GM12878 (cell line): ENCODE results near the gene COL13A1. TPM values are rescaled to one million over a fixed set of nuclear protein-coding genes. Genes with fewer than 3 reads are reported as not detected.

ENCODE experiments used
- FOXM1 ChIP-seq: IDR thresholded peaks from 2 replicates; pipeline ENCODE4 v1.6.1; 2012; ENCODE audit warnings: low read depth, mild to moderate bottlenecking, inconsistent platforms, low read length, moderate library complexity
- MEF2A ChIP-seq: IDR thresholded peaks from 2 replicates; pipeline ENCODE4 v1.6.1; 2011; ENCODE audit warnings: low read depth, mild to moderate bottlenecking, low read length, moderate library complexity; ENCODE audit not compliant: insufficient read depth
- POLR2A ChIP-seq: IDR thresholded peaks from 2 replicates; pipeline ENCODE4 v1.6.1; 2011; ENCODE audit warnings: low read depth, mild to moderate bottlenecking, low read length
- polyA plus RNA-seq, 11 experiments: library from polyadenylated mRNA; depleted of rRNA in 4 of 11; unstranded in 6 of 11; stranded (reverse) in 5 of 11; fragments of >200 nt; fragmentation: Nextera tagmentation in 4 of 11; fragmentation: Illumina TruSeq in 1 of 11; extraction: Ambion mirVana in 4 of 11; extraction: Trizol in 1 of 11; gene quantifications; 1 replicate in 1 of 11; 2 replicates in 10 of 11; pipeline versions ENCODE4 v1.2.1 to v1.2.3, GENCODE V29; 2011 to 2016; ENCODE audit warnings: inconsistent platforms in 2 of 11, missing spikeins in 2 of 11, low read depth in 1 of 11
- total RNA-seq, 4 experiments: library from RNA; depleted of rRNA in 3 of 4; stranded (reverse); fragments of >200 nt in 3 of 4; fragmentation: Illumina TruSeq in 1 of 4; extraction: Trizol in 1 of 4; gene quantifications; 2 replicates each; pipeline versions ENCODE4 v1.2.1 to v1.2.3, GENCODE V29; 2013 to 2021
- TF ChIP-seq, protein P1 (sequence below): fragments of 150-350 bp; IDR thresholded peaks from 2 replicates; pipeline ENCODE4 v1.6.1; 2016; ENCODE audit warnings: low read depth, low read length
- TF ChIP-seq, protein P2 (sequence below): IDR thresholded peaks from 2 replicates; pipeline ENCODE4 v1.6.1; 2012; ENCODE audit warnings: mild to moderate bottlenecking, low read depth, low read length
- TF ChIP-seq, protein P3 (sequence below): IDR thresholded peaks from 2 replicates; pipeline ENCODE4 v1.6.1; 2012; ENCODE audit warnings: low read depth, low read length, improper control_type of control experiment
- TF ChIP-seq, protein P4 (sequence below): fragments of 450-650 bp; IDR thresholded peaks from 2 replicates; pipeline ENCODE4 v1.6.1; 2017; ENCODE audit warnings: antibody characterized with exemption, mild to moderate bottlenecking, moderate library complexity

COL13A1 gene
- total and polyA plus RNA-seq, 10 of the 15 experiments (the other 5 are each of a cell fraction or from before 2014, with no cell fraction given) = 0.03 to 0.15 (median 0.05) TPM; not detected in 7

DNA sequence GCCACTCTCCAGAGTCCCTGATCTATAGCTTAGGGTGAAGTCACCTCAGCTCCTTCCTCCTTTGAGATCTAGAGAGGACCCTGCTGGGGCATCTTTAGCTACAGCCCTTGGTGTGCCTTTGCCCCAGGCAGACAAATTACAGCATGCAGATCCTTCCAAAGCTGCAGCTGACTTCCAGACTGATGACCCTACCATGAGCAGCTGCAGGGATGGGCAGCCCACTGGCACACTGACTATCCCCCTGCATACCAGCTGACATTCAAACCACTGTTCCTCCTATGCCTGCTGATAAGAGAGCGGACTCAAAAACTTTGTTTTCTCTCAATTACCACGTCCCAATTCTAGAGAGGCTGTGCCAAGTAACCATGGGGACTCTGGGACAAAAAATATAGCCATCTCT is 70.6 kb downstream of the COL13A1 start (continued):
- TF ChIP-seq, protein P1, sequence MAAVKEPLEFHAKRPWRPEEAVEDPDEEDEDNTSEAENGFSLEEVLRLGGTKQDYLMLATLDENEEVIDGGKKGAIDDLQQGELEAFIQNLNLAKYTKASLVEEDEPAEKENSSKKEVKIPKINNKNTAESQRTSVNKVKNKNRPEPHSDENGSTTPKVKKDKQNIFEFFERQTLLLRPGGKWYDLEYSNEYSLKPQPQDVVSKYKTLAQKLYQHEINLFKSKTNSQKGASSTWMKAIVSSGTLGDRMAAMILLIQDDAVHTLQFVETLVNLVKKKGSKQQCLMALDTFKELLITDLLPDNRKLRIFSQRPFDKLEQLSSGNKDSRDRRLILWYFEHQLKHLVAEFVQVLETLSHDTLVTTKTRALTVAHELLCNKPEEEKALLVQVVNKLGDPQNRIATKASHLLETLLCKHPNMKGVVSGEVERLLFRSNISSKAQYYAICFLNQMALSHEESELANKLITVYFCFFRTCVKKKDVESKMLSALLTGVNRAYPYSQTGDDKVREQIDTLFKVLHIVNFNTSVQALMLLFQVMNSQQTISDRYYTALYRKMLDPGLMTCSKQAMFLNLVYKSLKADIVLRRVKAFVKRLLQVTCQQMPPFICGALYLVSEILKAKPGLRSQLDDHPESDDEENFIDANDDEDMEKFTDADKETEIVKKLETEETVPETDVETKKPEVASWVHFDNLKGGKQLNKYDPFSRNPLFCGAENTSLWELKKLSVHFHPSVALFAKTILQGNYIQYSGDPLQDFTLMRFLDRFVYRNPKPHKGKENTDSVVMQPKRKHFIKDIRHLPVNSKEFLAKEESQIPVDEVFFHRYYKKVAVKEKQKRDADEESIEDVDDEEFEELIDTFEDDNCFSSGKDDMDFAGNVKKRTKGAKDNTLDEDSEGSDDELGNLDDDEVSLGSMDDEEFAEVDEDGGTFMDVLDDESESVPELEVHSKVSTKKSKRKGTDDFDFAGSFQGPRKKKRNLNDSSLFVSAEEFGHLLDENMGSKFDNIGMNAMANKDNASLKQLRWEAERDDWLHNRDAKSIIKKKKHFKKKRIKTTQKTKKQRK = no peak
- TF ChIP-seq, protein P2, sequence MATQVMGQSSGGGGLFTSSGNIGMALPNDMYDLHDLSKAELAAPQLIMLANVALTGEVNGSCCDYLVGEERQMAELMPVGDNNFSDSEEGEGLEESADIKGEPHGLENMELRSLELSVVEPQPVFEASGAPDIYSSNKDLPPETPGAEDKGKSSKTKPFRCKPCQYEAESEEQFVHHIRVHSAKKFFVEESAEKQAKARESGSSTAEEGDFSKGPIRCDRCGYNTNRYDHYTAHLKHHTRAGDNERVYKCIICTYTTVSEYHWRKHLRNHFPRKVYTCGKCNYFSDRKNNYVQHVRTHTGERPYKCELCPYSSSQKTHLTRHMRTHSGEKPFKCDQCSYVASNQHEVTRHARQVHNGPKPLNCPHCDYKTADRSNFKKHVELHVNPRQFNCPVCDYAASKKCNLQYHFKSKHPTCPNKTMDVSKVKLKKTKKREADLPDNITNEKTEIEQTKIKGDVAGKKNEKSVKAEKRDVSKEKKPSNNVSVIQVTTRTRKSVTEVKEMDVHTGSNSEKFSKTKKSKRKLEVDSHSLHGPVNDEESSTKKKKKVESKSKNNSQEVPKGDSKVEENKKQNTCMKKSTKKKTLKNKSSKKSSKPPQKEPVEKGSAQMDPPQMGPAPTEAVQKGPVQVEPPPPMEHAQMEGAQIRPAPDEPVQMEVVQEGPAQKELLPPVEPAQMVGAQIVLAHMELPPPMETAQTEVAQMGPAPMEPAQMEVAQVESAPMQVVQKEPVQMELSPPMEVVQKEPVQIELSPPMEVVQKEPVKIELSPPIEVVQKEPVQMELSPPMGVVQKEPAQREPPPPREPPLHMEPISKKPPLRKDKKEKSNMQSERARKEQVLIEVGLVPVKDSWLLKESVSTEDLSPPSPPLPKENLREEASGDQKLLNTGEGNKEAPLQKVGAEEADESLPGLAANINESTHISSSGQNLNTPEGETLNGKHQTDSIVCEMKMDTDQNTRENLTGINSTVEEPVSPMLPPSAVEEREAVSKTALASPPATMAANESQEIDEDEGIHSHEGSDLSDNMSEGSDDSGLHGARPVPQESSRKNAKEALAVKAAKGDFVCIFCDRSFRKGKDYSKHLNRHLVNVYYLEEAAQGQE = no peak
- TF ChIP-seq, protein P3, sequence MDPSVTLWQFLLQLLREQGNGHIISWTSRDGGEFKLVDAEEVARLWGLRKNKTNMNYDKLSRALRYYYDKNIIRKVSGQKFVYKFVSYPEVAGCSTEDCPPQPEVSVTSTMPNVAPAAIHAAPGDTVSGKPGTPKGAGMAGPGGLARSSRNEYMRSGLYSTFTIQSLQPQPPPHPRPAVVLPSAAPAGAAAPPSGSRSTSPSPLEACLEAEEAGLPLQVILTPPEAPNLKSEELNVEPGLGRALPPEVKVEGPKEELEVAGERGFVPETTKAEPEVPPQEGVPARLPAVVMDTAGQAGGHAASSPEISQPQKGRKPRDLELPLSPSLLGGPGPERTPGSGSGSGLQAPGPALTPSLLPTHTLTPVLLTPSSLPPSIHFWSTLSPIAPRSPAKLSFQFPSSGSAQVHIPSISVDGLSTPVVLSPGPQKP = no peak
- no peak for TF ChIP-seq POLR2A
- TF ChIP-seq FOXM1 = no peak
- TF ChIP-seq MEF2A = no peak
- TF ChIP-seq, protein P4, sequence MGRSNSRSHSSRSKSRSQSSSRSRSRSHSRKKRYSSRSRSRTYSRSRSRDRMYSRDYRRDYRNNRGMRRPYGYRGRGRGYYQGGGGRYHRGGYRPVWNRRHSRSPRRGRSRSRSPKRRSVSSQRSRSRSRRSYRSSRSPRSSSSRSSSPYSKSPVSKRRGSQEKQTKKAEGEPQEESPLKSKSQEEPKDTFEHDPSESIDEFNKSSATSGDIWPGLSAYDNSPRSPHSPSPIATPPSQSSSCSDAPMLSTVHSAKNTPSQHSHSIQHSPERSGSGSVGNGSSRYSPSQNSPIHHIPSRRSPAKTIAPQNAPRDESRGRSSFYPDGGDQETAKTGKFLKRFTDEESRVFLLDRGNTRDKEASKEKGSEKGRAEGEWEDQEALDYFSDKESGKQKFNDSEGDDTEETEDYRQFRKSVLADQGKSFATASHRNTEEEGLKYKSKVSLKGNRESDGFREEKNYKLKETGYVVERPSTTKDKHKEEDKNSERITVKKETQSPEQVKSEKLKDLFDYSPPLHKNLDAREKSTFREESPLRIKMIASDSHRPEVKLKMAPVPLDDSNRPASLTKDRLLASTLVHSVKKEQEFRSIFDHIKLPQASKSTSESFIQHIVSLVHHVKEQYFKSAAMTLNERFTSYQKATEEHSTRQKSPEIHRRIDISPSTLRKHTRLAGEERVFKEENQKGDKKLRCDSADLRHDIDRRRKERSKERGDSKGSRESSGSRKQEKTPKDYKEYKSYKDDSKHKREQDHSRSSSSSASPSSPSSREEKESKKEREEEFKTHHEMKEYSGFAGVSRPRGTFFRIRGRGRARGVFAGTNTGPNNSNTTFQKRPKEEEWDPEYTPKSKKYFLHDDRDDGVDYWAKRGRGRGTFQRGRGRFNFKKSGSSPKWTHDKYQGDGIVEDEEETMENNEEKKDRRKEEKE = no peak
